ENCODE measurements around the gene TESK1. TPM values are rescaled to one million over a fixed set of nuclear protein-coding genes. Genes with fewer than 3 reads are reported as not detected.

TESK1 gene
- total RNA-seq, 4 donors from 2014 or later: 2.0 to 59.7 (median 15.5) TPM

- Histone ChIP-seq H3K27ac (no peak within 1 kb of the TSS), H3K4me3 (no peak within 1 kb of the TSS)
These were observed 45.5 kb downstream of the TESK1 start, which contains the start of gene SIT1 for GRCh38 chr9:35650341-35651158. Gene SIT1 (minus strand): TSS chr9:35650931. CDS start chr9:35650853, 78 bp downstream.

GRCh38 chr9:35651956-35652828 lies 47.1 kb downstream of the TESK1 start:
- no peaks in the 10 kb centered on the region for H3K9me3 ChIP-seq
- no peak for DNase-seq
- intact Hi-C loops (cut with DNase I; ENCODE audit: low total_unique reads): no loop called here
- H3K27me3 ChIP-seq: no peaks in the 10 kb centered on the region
- no peak for TF ChIP-seq POLR2A (IDR thresholded peaks at IDR 0.05)
- no peak for TF ChIP-seq CTCF (IDR thresholded peaks at IDR 0.05)
- H3K4me1 ChIP-seq: no peaks in the 10 kb centered on the region
- no peak overlapping the region for H3K4me3 ChIP-seq
- no peak overlapping the region for H3K27ac ChIP-seq
- no peaks in the 10 kb centered on the region for H3K36me3 ChIP-seq

More at GRCh38 chr9:35650341-35651158, 45.5 kb downstream of the TESK1 start, which contains the start of gene SIT1:
- no peaks in the 10 kb centered on the region for H3K9me3 ChIP-seq
- intact Hi-C loops (cut with DNase I; ENCODE audit: low total_unique reads): no loop called here
- no peaks in the 10 kb centered on the region for H3K27me3 ChIP-seq
- no peaks in the 10 kb centered on the region for H3K36me3 ChIP-seq
- no peak for DNase-seq
- no peak for TF ChIP-seq POLR2A (IDR thresholded peaks at IDR 0.05)
- TF ChIP-seq CTCF (IDR thresholded peaks at IDR 0.05): no peak
- H3K4me1 ChIP-seq: no peaks in the 10 kb centered on the region

- no peaks in the 10 kb centered on the region for H3K9me3 ChIP-seq
- DNase-seq: no peak
- TF ChIP-seq CTCF (IDR thresholded peaks at IDR 0.05): no peak
- TF ChIP-seq POLR2A (IDR thresholded peaks at IDR 0.05): no peak
- H3K27me3 ChIP-seq: no peaks in the 10 kb centered on the region
- no peak overlapping the region for H3K27ac ChIP-seq
- no peaks in the 10 kb centered on the region for H3K4me1 ChIP-seq
- H3K4me3 ChIP-seq: no peak overlapping the region
- intact Hi-C loops (cut with DNase I; ENCODE audit: low total_unique reads): no loop called here
- H3K36me3 ChIP-seq: no peaks in the 10 kb centered on the region
These were observed 47.8 kb downstream of the TESK1 start for GRCh38 chr9:35652829-35653209.

GRCh38 chr9:35653611-35654010 lies 48.5 kb downstream of the TESK1 start:
- no peak overlapping the region for H3K4me3 ChIP-seq
- TF ChIP-seq POLR2A (IDR thresholded peaks at IDR 0.05) (no peak), CTCF (IDR thresholded peaks at IDR 0.05) (no peak)
- H3K27ac ChIP-seq: no peak overlapping the region
- H3K27me3 ChIP-seq: no peaks in the 10 kb centered on the region
- H3K9me3 ChIP-seq: no peaks in the 10 kb centered on the region
- H3K36me3 ChIP-seq: no peaks in the 10 kb centered on the region
- H3K4me1 ChIP-seq: no peaks in the 10 kb centered on the region
- intact Hi-C loops (cut with DNase I; ENCODE audit: low total_unique reads): no loop called here
- peak in 1 of 2 donors; percentile 0 for DNase-seq
